GM03348 (cell line): ENCODE measurements around the gene P4HA2.
A peak's percentile ranks its signal among the peaks of the same experiment; 100 is the strongest.

ENCODE experiments used
- DNase-seq: peaks from one replicate; pipeline ENCODE4 v3.0.0; 2012; ENCODE audit warnings: low spot score

Gene P4HA2

GRCh38 chr5:132227485-132228240, at the start of gene P4HA2:
Gene P4HA2 (minus strand): TSS chr5:132227853. CDS start chr5:132218626, 9,227 bp downstream.
- DNase-seq, result peak; percentile 94

GRCh38 chr5:132277256-132277655, 49.6 kb upstream of the P4HA2 start:
- no peak for DNase-seq

GRCh38 chr5:132275367-132276220, 47.9 kb upstream of the P4HA2 start:
- DNase-seq, result no peak

- no peak for DNase-seq
Observed at GRCh38 chr5:132274050-132274792, 46.6 kb upstream of the P4HA2 start.

GRCh38 chr5:132273631-132274030, 46.0 kb upstream of the P4HA2 start:
- DNase-seq, result no peak

- peak; percentile 69 for DNase-seq
Observed at GRCh38 chr5:132272311-132273210, 44.9 kb upstream of the P4HA2 start.

GRCh38 chr5:132271251-132272246, 43.9 kb upstream of the P4HA2 start:
- DNase-seq, result no peak

- DNase-seq, result no peak
Observed at GRCh38 chr5:132270706-132271105, 43.1 kb upstream of the P4HA2 start.

- no peak for DNase-seq
Observed at GRCh38 chr5:132270335-132270665, 42.6 kb upstream of the P4HA2 start.

- DNase-seq, result no peak
Observed at GRCh38 chr5:132269635-132270334, 42.1 kb upstream of the P4HA2 start.

- peak; percentile 88 for DNase-seq
Observed at GRCh38 chr5:132268769-132269551, 41.3 kb upstream of the P4HA2 start.

GRCh38 chr5:132267931-132268768, 40.5 kb upstream of the P4HA2 start:
- no peak for DNase-seq

- no peak for DNase-seq
Observed at GRCh38 chr5:132267166-132267739, 39.6 kb upstream of the P4HA2 start.

- no peak for DNase-seq
Observed at GRCh38 chr5:132266836-132267160, 39.1 kb upstream of the P4HA2 start.

- DNase-seq, result no peak
Observed at GRCh38 chr5:132266031-132266835, 38.6 kb upstream of the P4HA2 start.

- DNase-seq, result peak; percentile 95
Observed at GRCh38 chr5:132265336-132266030, 37.8 kb upstream of the P4HA2 start.
